Tracheal epithelial cell (primary cell): ENCODE results near the gene ARL17A. TPM values are rescaled to one million over a fixed set of nuclear protein-coding genes. Genes with fewer than 3 reads are reported as not detected.

Experiments
- total RNA-seq: library from RNA; depleted of rRNA; stranded (reverse); fragments of >200 nt; gene quantifications from 2 replicates; pipeline ENCODE4 v1.2.1, GENCODE V29; 2014

Gene ARL17A
- total RNA-seq: 1.4 and 1.5 TPM in 2 replicates

GRCh38 chr17:46579083-46580075 lies at the start of gene ARL17A:
Gene ARL17A, minus strand, starts transcription at chr17:46579691. Its CDS starts 3,369 bp downstream, at chr17:46576322.

GRCh38 chr17:46590157-46591146 lies 11.0 kb upstream of the ARL17A start, which contains the start of gene NSF:
Gene NSF, plus strand, starts transcription at chr17:46590669. Its CDS starts 107 bp downstream, at chr17:46590776.

GRCh38 chr17:46512168-46512567 lies 67.3 kb downstream of the ARL17A start, which contains the start of gene LRRC37A2:
Gene LRRC37A2, plus strand, starts transcription at chr17:46512468. Its CDS starts 245 bp downstream, at chr17:46512713.

Other genes with a start within 250 kb of the ARL17A start
- 2.6 and 6.5 TPM in 2 replicates for gene ARL17B, start 217.9 kb downstream of the ARL17A start, total RNA-seq
- 1.9 and 3.4 TPM in 2 replicates for gene LRRC37A2, start 67.2 kb downstream of the ARL17A start, total RNA-seq
- 13.5 and 19.8 TPM in 2 replicates for gene NSF, start 11.0 kb upstream of the ARL17A start, total RNA-seq
- 0.48 and 1.1 TPM in 2 replicates for gene WNT3, start 239.0 kb upstream of the ARL17A start, total RNA-seq